Measurements from ENCODE around the gene SLC2A10. TPM values are rescaled to one million over a fixed set of nuclear protein-coding genes. Genes with fewer than 3 reads are reported as not detected.

SLC2A10 gene
- total RNA-seq, 1 donor from 2014 or later, result 12.7 TPM

DNA sequence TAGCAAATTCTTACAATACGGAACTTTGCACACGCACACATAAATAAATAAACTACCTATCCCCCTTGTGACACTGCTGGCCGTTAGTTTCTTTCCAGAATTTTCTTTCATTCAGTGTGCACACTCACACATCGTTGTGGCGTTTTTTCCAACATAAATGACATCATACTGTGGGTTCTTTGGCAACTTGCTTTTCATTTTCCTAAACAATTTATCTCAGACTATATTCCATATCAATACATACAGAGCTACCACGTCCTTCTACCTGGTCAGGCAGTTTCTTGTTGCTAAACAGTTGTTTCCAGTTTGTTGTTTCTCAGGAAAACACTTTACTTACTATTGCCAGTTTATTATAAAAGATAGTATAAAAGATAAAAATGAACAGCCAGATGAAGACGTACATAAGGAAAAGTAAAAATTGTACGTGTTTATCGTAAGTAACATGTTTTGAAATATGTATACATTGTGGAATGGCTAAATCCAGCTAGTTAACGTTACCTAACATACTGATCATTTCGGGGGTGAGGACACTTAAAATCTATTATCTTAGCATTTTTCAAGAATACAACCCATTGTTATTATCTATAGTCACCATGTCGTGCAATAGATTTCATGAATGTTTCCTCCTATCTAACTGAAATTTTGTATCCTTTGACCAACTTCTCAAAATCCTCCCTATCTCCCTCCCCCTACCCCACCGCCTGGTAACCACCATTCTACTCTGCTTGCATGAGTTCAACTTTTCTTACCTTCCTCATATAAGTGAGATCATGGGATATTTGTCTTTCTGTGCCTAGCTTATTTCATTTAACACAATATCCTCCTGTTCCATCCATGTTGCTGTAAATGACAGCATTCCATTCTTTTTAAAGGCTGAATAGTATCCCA is 19.0 kb upstream of the SLC2A10 start:
- TF ChIP-seq CTCF (IDR thresholded peaks at IDR 0.05; ENCODE audit: insufficient read depth, low read depth, low read length), result no peak
- no peak for TF ChIP-seq EZH2 (IDR thresholded peaks at IDR 0.05; ENCODE audit: insufficient read depth, low read length)
- FAIRE-seq (no peak), DNase-seq (ENCODE audit: low read depth) (peak; percentile 28)
- H3K9me3 ChIP-seq (ENCODE audit: insufficient read depth, low read depth, low read length), result no peaks in the 10 kb centered on the region
- H3K79me2 ChIP-seq (ENCODE audit: insufficient read depth, low read length), result peaks cover 36% of the 10 kb centered on the region
- H3K4me3 ChIP-seq (ENCODE audit: insufficient read depth, low read depth, low read length), result peak overlapping the region; percentile 92
- peak overlapping the region; percentile 93 for H3K4me2 ChIP-seq (ENCODE audit: low read length)
- Mint-ChIP-seq H3K36me3 (ENCODE audit: low read depth, unreplicated experiment) (peaks cover 2% of the 10 kb centered on the region), H3K27me3 (ENCODE audit: low read depth, unreplicated experiment) (no peaks in the 10 kb centered on the region), H3K27ac (ENCODE audit: unreplicated experiment) (peak overlapping the region; percentile 36), H3K4me1 (ENCODE audit: low read depth, unreplicated experiment) (peaks cover 5% of the 10 kb centered on the region), H3K9me3 (ENCODE audit: unreplicated experiment) (no peaks in the 10 kb centered on the region), H3K4me3 (ENCODE audit: unreplicated experiment) (no peak overlapping the region)
- no peaks in the 10 kb centered on the region for H3K27me3 ChIP-seq (ENCODE audit: insufficient read depth, low read length)
- H4K20me1 ChIP-seq (ENCODE audit: insufficient read depth, low read length), result peaks cover 26% of the 10 kb centered on the region
- H3K9ac ChIP-seq (ENCODE audit: low read length), result peak overlapping the region; percentile 95
- H2AFZ ChIP-seq (ENCODE audit: low read depth, low read length), result peak overlapping the region; percentile 3
- H3K27ac ChIP-seq (ENCODE audit: low read depth, low read length), result peak overlapping the region; percentile 82
- peaks cover 12% of the 10 kb centered on the region for H3K4me1 ChIP-seq (ENCODE audit: insufficient read depth, low read length)
- H3K36me3 ChIP-seq (ENCODE audit: insufficient read depth, low read length), result peaks cover 9% of the 10 kb centered on the region

- Mint-ChIP-seq H3K4me1 (ENCODE audit: low read depth, unreplicated experiment) (peaks cover 12% of the 10 kb centered on the region), H3K4me3 (ENCODE audit: unreplicated experiment) (no peak overlapping the region)
Measured at GRCh38 chr20:46691196-46691595, 18.3 kb upstream of the SLC2A10 start.

More at GRCh38 chr20:46691196-46691595, 18.3 kb upstream of the SLC2A10 start:
- no peaks in the 10 kb centered on the region for H3K9me3 ChIP-seq (ENCODE audit: insufficient read depth, low read depth, low read length)
- TF ChIP-seq CTCF (IDR thresholded peaks at IDR 0.05; ENCODE audit: insufficient read depth, low read depth, low read length) (no peak), EZH2 (IDR thresholded peaks at IDR 0.05; ENCODE audit: insufficient read depth, low read length) (no peak)
- H3K4me2 ChIP-seq (ENCODE audit: low read length), result no peak overlapping the region
- H3K4me1 ChIP-seq (ENCODE audit: insufficient read depth, low read length), result peaks cover 12% of the 10 kb centered on the region
- Mint-ChIP-seq H3K27ac (ENCODE audit: unreplicated experiment) (no peak overlapping the region), H3K9me3 (ENCODE audit: unreplicated experiment) (no peaks in the 10 kb centered on the region), H3K27me3 (ENCODE audit: low read depth, unreplicated experiment) (no peaks in the 10 kb centered on the region), H3K36me3 (ENCODE audit: low read depth, unreplicated experiment) (no peaks in the 10 kb centered on the region)
- no peak overlapping the region for H3K9ac ChIP-seq (ENCODE audit: low read length)
- FAIRE-seq (no peak), DNase-seq (ENCODE audit: low read depth) (no peak)
- peaks cover 5% of the 10 kb centered on the region for H3K36me3 ChIP-seq (ENCODE audit: insufficient read depth, low read length)
- peaks cover 25% of the 10 kb centered on the region for H4K20me1 ChIP-seq (ENCODE audit: insufficient read depth, low read length)
- no peak overlapping the region for H2AFZ ChIP-seq (ENCODE audit: low read depth, low read length)
- H3K27ac ChIP-seq (ENCODE audit: low read depth, low read length), result no peak overlapping the region
- no peak overlapping the region for H3K4me3 ChIP-seq (ENCODE audit: insufficient read depth, low read depth, low read length)
- H3K79me2 ChIP-seq (ENCODE audit: insufficient read depth, low read length), result peaks cover 28% of the 10 kb centered on the region
- H3K27me3 ChIP-seq (ENCODE audit: insufficient read depth, low read length), result no peaks in the 10 kb centered on the region
